ENCODE results near the gene ZNF12.
"Not testable (repeated sequence)": the region's sequence is repeated elsewhere in the genome, so short reads cannot be mapped to it uniquely, and the experiment has no call there.

GRCh38 chr7:6749335-6749734, 42.6 kb upstream of the ZNF12 start:
- TF ChIP-seq, protein P1, sequence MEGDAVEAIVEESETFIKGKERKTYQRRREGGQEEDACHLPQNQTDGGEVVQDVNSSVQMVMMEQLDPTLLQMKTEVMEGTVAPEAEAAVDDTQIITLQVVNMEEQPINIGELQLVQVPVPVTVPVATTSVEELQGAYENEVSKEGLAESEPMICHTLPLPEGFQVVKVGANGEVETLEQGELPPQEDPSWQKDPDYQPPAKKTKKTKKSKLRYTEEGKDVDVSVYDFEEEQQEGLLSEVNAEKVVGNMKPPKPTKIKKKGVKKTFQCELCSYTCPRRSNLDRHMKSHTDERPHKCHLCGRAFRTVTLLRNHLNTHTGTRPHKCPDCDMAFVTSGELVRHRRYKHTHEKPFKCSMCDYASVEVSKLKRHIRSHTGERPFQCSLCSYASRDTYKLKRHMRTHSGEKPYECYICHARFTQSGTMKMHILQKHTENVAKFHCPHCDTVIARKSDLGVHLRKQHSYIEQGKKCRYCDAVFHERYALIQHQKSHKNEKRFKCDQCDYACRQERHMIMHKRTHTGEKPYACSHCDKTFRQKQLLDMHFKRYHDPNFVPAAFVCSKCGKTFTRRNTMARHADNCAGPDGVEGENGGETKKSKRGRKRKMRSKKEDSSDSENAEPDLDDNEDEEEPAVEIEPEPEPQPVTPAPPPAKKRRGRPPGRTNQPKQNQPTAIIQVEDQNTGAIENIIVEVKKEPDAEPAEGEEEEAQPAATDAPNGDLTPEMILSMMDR (IDR thresholded peaks at IDR 0.05), result not testable (repeated sequence)
- not testable (repeated sequence) for TF ChIP-seq POLR2A (IDR thresholded peaks at IDR 0.05; ENCODE audit: low read depth)
